ENCODE data around the gene UBD.

- TF ChIP-seq CTCF (optimal IDR thresholded peaks at IDR 0.05 in 1 of 3, IDR thresholded peaks at IDR 0.05 in 1 of 3, conservative IDR thresholded peaks at IDR 0.05 in 1 of 3; ENCODE audit: extremely low read depth in 1 of 3, insufficient read depth in 2 of 3, low read length in 3 of 3) (peak in 1 of 3 experiments; percentile 7), EZH2 (IDR thresholded peaks at IDR 0.05; ENCODE audit: low read length) (no peak)
Observed at GRCh38 chr6:29510202-29510601, 49.3 kb downstream of the UBD start.

Data from keratinocyte (primary cell).